ENCODE data around the gene STMND1. TPM values are rescaled to one million over a fixed set of nuclear protein-coding genes. Genes with fewer than 3 reads are reported as not detected.

Gene STMND1
- polyA plus RNA-seq, 1 donor: 0.61 TPM

DNA sequence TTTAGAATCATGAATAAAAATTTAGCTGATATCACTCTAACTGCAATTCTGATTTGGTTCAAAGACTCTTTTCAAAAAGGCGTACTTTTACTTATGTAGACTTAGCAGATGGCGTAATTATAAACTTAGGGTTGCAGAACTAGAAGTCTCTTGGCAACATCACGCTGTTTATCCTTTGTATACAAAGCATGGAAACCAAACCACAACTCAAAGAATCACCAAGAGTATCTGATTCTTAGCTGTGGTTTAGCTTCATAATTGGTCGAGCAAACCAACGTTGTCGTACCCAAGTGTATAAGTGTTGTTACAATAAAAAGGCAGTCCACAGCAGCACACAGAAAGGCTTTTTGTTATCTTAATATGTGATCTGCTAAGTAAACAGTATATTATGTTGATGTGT is 18.2 kb downstream of the STMND1 start:
- WGBS (ENCODE audit: insufficient coverage, low lambda C conversion rate): 92% methylated on average over 2 of the region's 6 CpGs
- Histone ChIP-seq H3K9me3 (ENCODE audit: control insufficient read depth, low read depth, low read length) (no peaks in the 10 kb centered on the region), H3K36me3 (ENCODE audit: control insufficient read depth, insufficient read depth, low read length) (no peaks in the 10 kb centered on the region), H3K27ac (ENCODE audit: low read length) (no peak overlapping the region), H3K4me3 (ENCODE audit: low read length) (no peak overlapping the region), H3K4me1 (ENCODE audit: control insufficient read depth, insufficient read depth, low read length) (no peaks in the 10 kb centered on the region), H3K27me3 (ENCODE audit: control insufficient read depth, insufficient read depth, low read length) (no peaks in the 10 kb centered on the region)
- peak; percentile 17 to 23 for DNase-seq

DNA sequence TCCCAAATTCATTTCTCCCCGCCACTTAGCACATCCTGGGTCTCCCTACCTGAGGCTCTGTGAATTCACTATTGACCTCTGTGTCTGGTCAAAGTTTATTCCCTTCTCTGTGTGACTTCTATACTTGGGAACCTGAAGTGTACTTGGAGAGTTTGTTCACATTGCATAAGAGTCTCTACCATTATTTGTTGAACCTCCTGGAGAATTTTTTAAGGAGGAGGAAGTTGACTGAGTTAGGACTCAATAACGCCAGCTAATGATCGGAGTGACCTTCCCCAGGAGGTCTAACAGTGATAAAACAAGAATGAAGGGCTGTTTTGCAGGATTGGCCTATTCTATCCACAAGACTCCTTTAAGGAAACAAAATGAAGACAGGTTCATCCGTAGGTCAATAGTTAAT is 23.6 kb downstream of the STMND1 start:
- H3K36me3 ChIP-seq (ENCODE audit: control insufficient read depth, insufficient read depth, low read length): no peaks in the 10 kb centered on the region
- DNase-seq: no peak
- no peaks in the 10 kb centered on the region for H3K9me3 ChIP-seq (ENCODE audit: control insufficient read depth, low read depth, low read length)
- no peaks in the 10 kb centered on the region for H3K4me1 ChIP-seq (ENCODE audit: control insufficient read depth, insufficient read depth, low read length)
- H3K4me3 ChIP-seq (ENCODE audit: low read length): no peak overlapping the region
- no CpG with 5 or more reads among the region's 4 CpGs for WGBS (ENCODE audit: insufficient coverage, low lambda C conversion rate)
- no peaks in the 10 kb centered on the region for H3K27me3 ChIP-seq (ENCODE audit: control insufficient read depth, insufficient read depth, low read length)
- H3K27ac ChIP-seq (ENCODE audit: low read length): no peak overlapping the region

DNA sequence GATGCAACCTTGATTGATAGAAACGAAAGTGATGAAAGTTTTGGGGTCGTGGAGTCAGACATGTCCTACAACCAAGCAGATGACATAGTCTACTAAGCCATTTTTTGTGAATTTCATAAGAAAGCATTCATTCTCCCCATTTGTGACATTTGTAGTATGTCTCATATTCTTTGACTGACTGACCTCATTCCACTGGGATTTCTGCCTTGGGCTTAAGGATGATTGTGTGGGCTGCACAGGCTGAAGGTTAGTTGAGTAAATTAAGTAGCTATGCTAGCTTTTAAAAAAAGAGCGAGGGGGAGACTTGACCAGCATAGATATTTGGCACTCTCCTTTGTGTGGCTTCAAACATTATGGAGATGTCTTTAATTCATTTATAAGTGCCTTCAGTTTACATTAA is 28.9 kb downstream of the STMND1 start:
- H3K9me3 ChIP-seq (ENCODE audit: control insufficient read depth, low read depth, low read length): no peaks in the 10 kb centered on the region
- no peaks in the 10 kb centered on the region for H3K36me3 ChIP-seq (ENCODE audit: control insufficient read depth, insufficient read depth, low read length)
- no peaks in the 10 kb centered on the region for H3K4me1 ChIP-seq (ENCODE audit: control insufficient read depth, insufficient read depth, low read length)
- DNase-seq: no peak
- WGBS (ENCODE audit: insufficient coverage, low lambda C conversion rate): no CpG with 5 or more reads among the region's 3 CpGs
- H3K27ac ChIP-seq (ENCODE audit: low read length): no peak overlapping the region
- no peaks in the 10 kb centered on the region for H3K27me3 ChIP-seq (ENCODE audit: control insufficient read depth, insufficient read depth, low read length)
- H3K4me3 ChIP-seq (ENCODE audit: low read length): no peak overlapping the region

DNA sequence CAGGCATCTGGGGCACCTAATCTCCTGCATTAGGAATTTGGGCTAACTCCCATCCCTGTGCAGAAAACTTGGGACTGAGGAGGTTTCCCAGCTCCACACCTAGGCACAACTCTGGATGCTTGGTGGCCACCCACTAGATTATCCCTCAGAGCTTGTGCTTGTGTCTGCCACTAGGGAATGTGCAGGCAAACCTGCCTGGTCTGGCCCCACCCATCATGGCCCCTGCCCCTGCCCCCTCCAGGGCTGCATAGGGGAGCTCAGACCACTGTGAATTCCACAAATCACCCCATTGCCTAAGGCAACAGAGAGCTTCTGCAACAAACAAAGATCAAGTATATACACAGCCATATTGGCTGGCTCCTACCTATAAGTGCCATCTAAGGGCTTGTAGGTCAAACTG is 31.1 kb downstream of the STMND1 start:
- no peaks in the 10 kb centered on the region for H3K4me1 ChIP-seq (ENCODE audit: control insufficient read depth, insufficient read depth, low read length)
- H3K27me3 ChIP-seq (ENCODE audit: control insufficient read depth, insufficient read depth, low read length): no peaks in the 10 kb centered on the region

DNA sequence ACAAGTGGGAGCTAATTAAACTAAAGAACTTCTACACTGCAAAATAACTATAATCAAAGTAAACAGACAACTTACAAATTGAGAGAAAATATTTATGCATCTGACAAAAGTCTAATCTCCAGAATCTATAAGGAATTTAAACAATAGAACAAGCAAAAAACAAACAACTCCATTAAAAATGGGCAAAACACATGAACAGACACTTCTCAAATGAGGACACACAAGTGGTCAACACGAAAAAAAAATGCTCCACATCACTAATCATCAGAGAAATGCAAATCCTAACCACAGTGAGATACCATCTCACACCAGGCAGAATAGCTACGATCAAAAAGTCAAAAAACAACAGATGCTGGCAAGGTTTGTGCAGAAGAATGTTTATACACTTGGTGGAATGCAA is 36.2 kb downstream of the STMND1 start:
- no peak for DNase-seq
- no peaks in the 10 kb centered on the region for H3K36me3 ChIP-seq (ENCODE audit: control insufficient read depth, insufficient read depth, low read length)
- WGBS (ENCODE audit: insufficient coverage, low lambda C conversion rate): no CpG with 5 or more reads among the region's 2 CpGs
- no peaks in the 10 kb centered on the region for H3K9me3 ChIP-seq (ENCODE audit: control insufficient read depth, low read depth, low read length)
- no peak overlapping the region for H3K4me3 ChIP-seq (ENCODE audit: low read length)
- no peaks in the 10 kb centered on the region for H3K4me1 ChIP-seq (ENCODE audit: control insufficient read depth, insufficient read depth, low read length)
- H3K27me3 ChIP-seq (ENCODE audit: control insufficient read depth, insufficient read depth, low read length): no peaks in the 10 kb centered on the region
- no peak overlapping the region for H3K27ac ChIP-seq (ENCODE audit: low read length)

More for the DNA sequence above, 31.1 kb downstream of the STMND1 start:
- Histone ChIP-seq H3K9me3 (ENCODE audit: control insufficient read depth, low read depth, low read length) (no peaks in the 10 kb centered on the region), H3K36me3 (ENCODE audit: control insufficient read depth, insufficient read depth, low read length) (no peaks in the 10 kb centered on the region), H3K4me3 (ENCODE audit: low read length) (no peak overlapping the region), H3K27ac (ENCODE audit: low read length) (no peak overlapping the region)
- no peak for DNase-seq

DNA sequence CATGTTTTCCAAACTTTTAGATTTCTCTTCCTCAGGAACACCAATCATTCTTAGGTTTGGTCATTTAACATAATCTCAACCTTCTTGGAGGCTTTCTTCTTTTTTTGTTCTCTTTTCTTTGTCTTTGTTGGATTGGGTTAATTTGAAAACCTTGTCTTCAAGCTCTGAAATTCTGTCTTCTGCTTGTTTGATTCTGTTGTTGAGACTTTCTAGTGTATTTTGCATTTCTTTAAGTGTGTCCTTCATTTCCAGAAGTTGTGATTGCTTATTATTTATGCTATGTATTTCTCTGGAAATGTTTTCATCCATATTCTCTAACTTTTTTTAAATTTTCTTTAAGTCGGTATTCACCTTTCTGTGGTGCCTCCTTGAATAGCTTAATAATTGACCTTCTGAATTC is 42.2 kb downstream of the STMND1 start:
- no peaks in the 10 kb centered on the region for H3K4me1 ChIP-seq (ENCODE audit: control insufficient read depth, insufficient read depth, low read length)
- H3K9me3 ChIP-seq (ENCODE audit: control insufficient read depth, low read depth, low read length): no peaks in the 10 kb centered on the region
- no peak overlapping the region for H3K4me3 ChIP-seq (ENCODE audit: low read length)
- no peak overlapping the region for H3K27ac ChIP-seq (ENCODE audit: low read length)
- WGBS (ENCODE audit: insufficient coverage, low lambda C conversion rate): 100% methylated on average over 1 of the region's 1 CpG
- H3K36me3 ChIP-seq (ENCODE audit: control insufficient read depth, insufficient read depth, low read length): no peaks in the 10 kb centered on the region
- no peak for DNase-seq
- no peaks in the 10 kb centered on the region for H3K27me3 ChIP-seq (ENCODE audit: control insufficient read depth, insufficient read depth, low read length)

DNA sequence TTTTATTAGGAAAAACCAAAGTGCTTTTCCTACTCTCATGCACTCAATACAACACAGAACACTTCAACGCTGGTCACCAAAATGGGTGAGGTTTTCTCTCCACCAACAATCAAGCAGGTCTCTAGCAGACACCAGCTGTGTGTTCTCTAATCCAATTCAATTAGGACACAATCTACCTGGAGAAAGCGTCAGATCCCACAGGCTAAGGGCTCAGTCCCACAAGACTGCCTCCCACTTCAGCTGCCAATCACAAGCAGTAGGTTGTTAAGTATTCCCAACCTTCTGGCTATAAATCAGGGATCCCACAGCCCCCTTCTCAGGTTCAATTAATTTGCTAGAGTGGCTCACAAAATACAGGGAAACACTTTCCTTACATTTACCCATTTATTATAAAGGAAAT is 47.7 kb downstream of the STMND1 start:
- H3K9me3 ChIP-seq (ENCODE audit: control insufficient read depth, low read depth, low read length): no peaks in the 10 kb centered on the region
- no CpG with 5 or more reads among the region's 2 CpGs for WGBS (ENCODE audit: insufficient coverage, low lambda C conversion rate)
- H3K27me3 ChIP-seq (ENCODE audit: control insufficient read depth, insufficient read depth, low read length): no peaks in the 10 kb centered on the region
- H3K4me1 ChIP-seq (ENCODE audit: control insufficient read depth, insufficient read depth, low read length): no peaks in the 10 kb centered on the region
- H3K4me3 ChIP-seq (ENCODE audit: low read length): no peak overlapping the region
- no peak overlapping the region for H3K27ac ChIP-seq (ENCODE audit: low read length)
- DNase-seq: no peak
- no peaks in the 10 kb centered on the region for H3K36me3 ChIP-seq (ENCODE audit: control insufficient read depth, insufficient read depth, low read length)

DNA sequence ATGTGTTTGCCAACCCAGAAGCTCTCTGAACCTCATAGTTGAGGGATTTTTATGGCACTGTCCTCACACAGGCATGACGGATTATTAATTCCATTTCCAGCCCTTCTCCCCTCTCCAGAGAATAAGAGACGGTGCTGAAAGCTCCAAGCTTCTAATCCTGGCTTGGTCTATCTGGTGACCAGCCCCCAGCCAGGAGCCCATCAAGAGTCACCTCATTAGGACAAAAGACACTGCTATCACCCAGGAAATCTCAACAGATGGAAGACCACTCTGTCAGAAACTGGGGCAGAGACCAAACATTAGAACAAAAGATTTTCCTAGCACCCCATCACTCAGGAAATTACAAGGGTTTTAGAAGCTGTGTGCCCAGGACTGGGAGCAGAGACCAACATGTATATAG is 48.2 kb downstream of the STMND1 start:
- no CpG with 5 or more reads among the region's 2 CpGs for WGBS (ENCODE audit: insufficient coverage, low lambda C conversion rate)
- DNase-seq: no peak
- H3K4me1 ChIP-seq (ENCODE audit: control insufficient read depth, insufficient read depth, low read length): no peaks in the 10 kb centered on the region
- no peak overlapping the region for H3K27ac ChIP-seq (ENCODE audit: low read length)
- no peaks in the 10 kb centered on the region for H3K9me3 ChIP-seq (ENCODE audit: control insufficient read depth, low read depth, low read length)
- H3K36me3 ChIP-seq (ENCODE audit: control insufficient read depth, insufficient read depth, low read length): no peaks in the 10 kb centered on the region
- H3K4me3 ChIP-seq (ENCODE audit: low read length): no peak overlapping the region
- no peaks in the 10 kb centered on the region for H3K27me3 ChIP-seq (ENCODE audit: control insufficient read depth, insufficient read depth, low read length)

DNA sequence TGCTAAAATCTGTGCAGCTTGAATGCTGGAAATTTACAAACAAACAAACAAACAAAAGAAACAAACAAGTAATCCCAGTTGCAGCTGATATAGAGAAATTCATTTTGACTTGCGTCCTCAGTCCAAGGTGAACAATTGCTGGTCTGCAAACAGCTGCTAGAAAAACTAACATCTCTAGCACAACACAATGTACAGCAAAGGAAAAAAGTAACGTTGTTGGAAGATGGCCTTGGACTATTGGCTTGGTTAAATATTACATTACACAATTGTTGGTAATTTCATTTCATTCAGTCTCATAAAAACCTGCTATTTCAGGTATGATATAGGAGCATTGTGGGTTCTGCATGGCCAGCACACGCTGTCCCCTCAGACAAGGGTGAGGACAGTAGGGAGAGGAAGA is 50.0 kb downstream of the STMND1 start:
- no peak for DNase-seq
- Histone ChIP-seq H3K4me3 (ENCODE audit: low read length) (no peak overlapping the region), H3K4me1 (ENCODE audit: control insufficient read depth, insufficient read depth, low read length) (no peaks in the 10 kb centered on the region), H3K27ac (ENCODE audit: low read length) (no peak overlapping the region), H3K27me3 (ENCODE audit: control insufficient read depth, insufficient read depth, low read length) (no peaks in the 10 kb centered on the region), H3K9me3 (ENCODE audit: control insufficient read depth, low read depth, low read length) (no peaks in the 10 kb centered on the region), H3K36me3 (ENCODE audit: control insufficient read depth, insufficient read depth, low read length) (no peaks in the 10 kb centered on the region)
- WGBS (ENCODE audit: insufficient coverage, low lambda C conversion rate): no CpG with 5 or more reads among the region's 3 CpGs

DNA sequence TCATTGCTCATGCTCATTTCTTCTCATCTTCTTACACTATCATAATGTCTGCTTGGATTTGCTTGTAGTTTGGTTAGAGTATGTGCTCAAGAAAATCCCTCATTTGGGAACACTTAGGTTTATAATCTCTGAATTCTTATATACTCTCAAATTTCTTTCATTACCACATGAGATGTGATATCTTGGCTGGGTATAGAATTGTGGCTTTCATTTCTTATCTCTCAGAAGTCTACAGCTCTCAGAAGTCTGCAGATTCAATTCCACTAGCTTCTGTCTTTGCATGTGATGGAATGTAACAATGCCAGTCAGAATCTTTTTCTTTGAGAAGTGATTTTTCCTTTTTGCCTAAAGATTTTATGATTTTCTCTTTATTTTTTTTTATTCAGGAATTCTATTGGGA is 50.9 kb downstream of the STMND1 start:
- Histone ChIP-seq H3K27me3 (ENCODE audit: control insufficient read depth, insufficient read depth, low read length) (no peaks in the 10 kb centered on the region), H3K27ac (ENCODE audit: low read length) (no peak overlapping the region), H3K4me1 (ENCODE audit: control insufficient read depth, insufficient read depth, low read length) (no peaks in the 10 kb centered on the region), H3K9me3 (ENCODE audit: control insufficient read depth, low read depth, low read length) (no peaks in the 10 kb centered on the region), H3K4me3 (ENCODE audit: low read length) (no peak overlapping the region), H3K36me3 (ENCODE audit: control insufficient read depth, insufficient read depth, low read length) (no peaks in the 10 kb centered on the region)
- no peak for DNase-seq

DNA sequence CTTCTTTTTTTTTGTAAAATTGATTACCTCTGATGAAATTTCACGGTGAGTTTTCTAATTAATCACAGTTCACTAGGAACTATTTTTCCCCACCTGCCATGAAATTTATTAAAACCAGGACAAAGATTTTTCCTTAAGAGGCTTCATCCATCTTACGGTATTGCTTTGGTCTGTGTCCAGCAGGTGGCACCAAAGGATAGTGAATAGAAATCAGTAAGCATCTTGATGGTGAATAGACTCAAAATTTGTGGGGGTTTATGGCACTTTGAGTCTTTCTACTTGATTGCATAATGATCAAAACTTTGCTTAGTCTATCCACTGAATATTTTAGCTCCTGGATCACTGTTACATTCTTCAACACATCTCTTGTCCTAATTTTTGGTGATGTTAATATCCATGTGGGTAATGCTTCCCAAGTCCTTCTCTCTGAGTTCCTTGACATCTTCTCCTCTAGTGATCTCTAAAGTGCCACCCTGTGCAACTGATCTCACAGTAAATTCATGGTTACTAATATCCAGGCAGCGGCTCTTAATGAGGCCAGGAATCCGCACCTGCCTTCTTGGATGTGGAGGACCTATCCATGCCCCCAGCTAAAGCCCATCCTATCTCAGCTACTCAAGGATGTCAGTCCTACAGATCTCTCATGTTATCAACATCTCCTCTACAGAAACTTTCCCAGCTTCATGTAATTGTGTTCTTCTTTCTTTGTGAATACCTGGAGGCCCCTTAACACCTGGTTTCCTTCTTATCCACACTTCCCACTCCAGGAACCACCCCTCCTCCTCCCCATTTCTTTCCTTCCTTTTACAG is 54.5 kb downstream of the STMND1 start:
- DNase-seq: peak; percentile 39 to 50
- Histone ChIP-seq H3K36me3 (ENCODE audit: control insufficient read depth, insufficient read depth, low read length) (no peaks in the 10 kb centered on the region), H3K4me1 (ENCODE audit: control insufficient read depth, insufficient read depth, low read length) (no peaks in the 10 kb centered on the region), H3K27ac (ENCODE audit: low read length) (no peak overlapping the region), H3K27me3 (ENCODE audit: control insufficient read depth, insufficient read depth, low read length) (no peaks in the 10 kb centered on the region), H3K9me3 (ENCODE audit: control insufficient read depth, low read depth, low read length) (no peaks in the 10 kb centered on the region), H3K4me3 (ENCODE audit: low read length) (no peak overlapping the region)
- 0% methylated on average over 1 of the region's 4 CpGs for WGBS (ENCODE audit: insufficient coverage, low lambda C conversion rate)
